GM12874 (cell line): Measurements from ENCODE around the gene LCP2.

Experiments
- TF ChIP-seq, protein P1 (sequence below): IDR thresholded peaks from 2 replicates; pipeline ENCODE4 v1.5.1; 2011; ENCODE audit warnings: low read depth, mild to moderate bottlenecking, control low read depth, low read length, moderate library complexity; ENCODE audit not compliant: insufficient read depth

LCP2 gene

GRCh38 chr5:170217831-170218230, 79.7 kb downstream of the LCP2 start:
- TF ChIP-seq, protein P1, sequence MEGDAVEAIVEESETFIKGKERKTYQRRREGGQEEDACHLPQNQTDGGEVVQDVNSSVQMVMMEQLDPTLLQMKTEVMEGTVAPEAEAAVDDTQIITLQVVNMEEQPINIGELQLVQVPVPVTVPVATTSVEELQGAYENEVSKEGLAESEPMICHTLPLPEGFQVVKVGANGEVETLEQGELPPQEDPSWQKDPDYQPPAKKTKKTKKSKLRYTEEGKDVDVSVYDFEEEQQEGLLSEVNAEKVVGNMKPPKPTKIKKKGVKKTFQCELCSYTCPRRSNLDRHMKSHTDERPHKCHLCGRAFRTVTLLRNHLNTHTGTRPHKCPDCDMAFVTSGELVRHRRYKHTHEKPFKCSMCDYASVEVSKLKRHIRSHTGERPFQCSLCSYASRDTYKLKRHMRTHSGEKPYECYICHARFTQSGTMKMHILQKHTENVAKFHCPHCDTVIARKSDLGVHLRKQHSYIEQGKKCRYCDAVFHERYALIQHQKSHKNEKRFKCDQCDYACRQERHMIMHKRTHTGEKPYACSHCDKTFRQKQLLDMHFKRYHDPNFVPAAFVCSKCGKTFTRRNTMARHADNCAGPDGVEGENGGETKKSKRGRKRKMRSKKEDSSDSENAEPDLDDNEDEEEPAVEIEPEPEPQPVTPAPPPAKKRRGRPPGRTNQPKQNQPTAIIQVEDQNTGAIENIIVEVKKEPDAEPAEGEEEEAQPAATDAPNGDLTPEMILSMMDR, result no peak

GRCh38 chr5:170216257-170216864, 81.2 kb downstream of the LCP2 start:
- TF ChIP-seq, protein P1, result peak; percentile 51

DNA sequence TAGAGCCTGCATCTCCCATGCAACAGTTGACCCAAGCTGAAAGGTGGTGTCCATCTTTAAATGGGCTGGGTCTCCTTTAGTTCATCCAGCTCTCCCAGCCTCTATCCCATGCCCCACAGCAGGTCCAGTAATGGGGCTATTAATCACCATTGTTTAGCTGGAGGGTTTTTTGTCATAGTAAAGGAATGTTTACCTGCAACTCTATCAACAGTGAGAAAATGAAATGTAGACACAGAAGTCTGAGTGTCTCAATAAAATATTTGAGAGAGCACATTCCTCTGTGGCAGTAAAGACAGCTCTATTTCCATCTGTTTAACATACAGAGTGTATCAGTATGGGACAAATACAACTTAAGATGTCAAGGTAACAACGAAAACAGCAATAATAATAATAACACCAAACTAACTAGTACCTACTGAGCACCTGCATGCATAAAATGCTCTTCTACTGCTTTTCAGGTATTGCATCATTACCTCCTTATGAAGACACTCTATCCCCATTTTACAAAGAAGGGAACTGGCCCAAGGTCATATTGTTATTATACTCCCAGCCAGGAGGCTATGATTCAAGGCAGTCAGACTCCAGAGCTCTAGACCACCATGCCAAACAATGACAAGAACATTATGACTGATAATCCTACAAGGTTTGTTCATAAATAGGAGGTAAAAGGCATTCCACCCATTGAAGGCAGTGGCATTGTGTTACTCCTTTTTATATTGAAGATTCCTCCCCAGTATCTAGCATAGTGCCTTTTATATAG, 85.8 kb downstream of the LCP2 start:
- TF ChIP-seq, protein P1, result no peak

DNA sequence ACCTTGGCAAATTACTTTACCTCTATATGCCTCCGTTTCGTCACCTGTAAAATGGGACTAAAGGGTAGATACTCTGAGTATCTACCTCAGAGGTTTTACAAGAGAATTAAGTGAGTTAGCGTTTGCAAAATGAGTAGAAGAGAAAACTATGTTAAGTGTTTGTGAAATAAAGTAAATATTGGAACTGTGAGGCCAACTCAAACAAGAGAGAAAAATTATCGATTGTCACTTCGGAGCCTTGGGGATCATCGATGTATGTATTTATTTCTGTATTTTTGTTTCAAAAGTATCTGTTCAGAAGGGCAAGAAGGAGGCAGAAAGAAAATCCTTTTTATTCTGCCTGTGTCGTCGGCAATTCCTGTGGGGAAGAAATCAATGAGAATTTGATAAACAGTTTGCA, 90.6 kb downstream of the LCP2 start:
- TF ChIP-seq, protein P1, result no peak

DNA sequence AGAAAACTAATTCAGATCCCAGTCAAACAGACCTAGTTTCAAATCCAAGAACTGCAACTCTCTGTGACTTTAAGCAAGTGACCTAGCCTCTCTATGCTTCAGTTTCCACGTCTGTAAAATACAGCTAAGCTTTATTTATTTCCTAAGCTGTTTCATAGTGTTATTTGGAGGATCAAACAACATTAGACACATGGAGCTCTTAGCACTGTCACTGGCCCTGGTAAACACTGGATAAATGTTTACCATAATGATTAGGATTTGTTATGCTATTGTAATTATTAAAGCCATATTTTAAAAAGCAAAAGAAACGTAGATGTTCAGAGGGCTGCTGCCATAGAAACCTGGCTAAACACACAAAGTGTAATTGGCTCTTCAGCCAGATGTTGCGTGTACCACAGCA, 91.4 kb downstream of the LCP2 start:
- TF ChIP-seq, protein P1, result no peak

- TF ChIP-seq, protein P1, result no peak
Observed at GRCh38 chr5:170204202-170204601, 93.4 kb downstream of the LCP2 start.

DNA sequence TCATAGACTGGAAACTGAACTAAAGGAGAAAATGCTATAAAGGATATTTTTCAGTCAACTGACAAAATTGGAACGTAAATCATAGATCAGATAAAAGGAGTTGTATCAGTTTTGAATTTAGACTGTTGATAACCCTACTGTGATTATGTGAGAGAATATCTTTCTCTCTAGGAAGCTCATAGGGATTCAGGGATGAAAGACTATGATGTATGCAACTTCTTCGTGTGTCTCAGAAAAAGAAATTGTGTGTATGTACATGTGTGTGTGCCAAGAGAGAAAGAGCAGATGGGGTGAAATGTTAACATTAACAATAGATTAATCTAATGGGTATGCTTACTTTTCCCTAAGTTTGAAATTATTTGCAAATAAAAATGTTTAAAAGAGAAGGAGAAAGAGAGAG, 95.5 kb downstream of the LCP2 start:
- TF ChIP-seq, protein P1, result no peak
